HCT116 (cell line): ENCODE measurements around the gene FAM199X.

Source experiments
- CTCF ChIP-seq, 3 experiments: fragments of 200-600 bp in 1 of 3; sonication (generic) in 1 of 3; IDR thresholded peaks in 2 of 3; conservative IDR thresholded peaks in 1 of 3; 2 replicates each; pipeline ENCODE4 v1.5.1; 2012 to 2017; ENCODE audit warnings: low read depth in 2 of 3, low read length in 2 of 3, antibody characterized with exemption in 1 of 3, borderline replicate concordance in 1 of 3, control low read depth in 1 of 3, mild to moderate bottlenecking in 1 of 3, mixed read lengths in 1 of 3, mixed run types in 1 of 3, moderate library complexity in 1 of 3; ENCODE audit not compliant: insufficient read depth in 1 of 3
- EZH2phosphoT487 ChIP-seq: fragments of 200-600 bp; IDR thresholded peaks from 2 replicates; pipeline ENCODE4 v1.6.1; 2018; ENCODE audit warnings: antibody characterized with exemption, borderline replicate concordance
- POLR2A ChIP-seq: IDR thresholded peaks from 2 replicates; pipeline ENCODE4 v1.7.0; 2011; ENCODE audit warnings: borderline replicate concordance; ENCODE audit not compliant: insufficient read depth, insufficient read length; ENCODE audit errors: extremely low read depth
- POLR2AphosphoS5 ChIP-seq: IDR thresholded peaks from 2 replicates; pipeline ENCODE4 v1.6.1; 2011; ENCODE audit warnings: mild to moderate bottlenecking, low read depth, low read length, moderate library complexity
- SIN3A ChIP-seq: IDR thresholded peaks from 2 replicates; pipeline ENCODE4 v1.6.1; 2012; ENCODE audit warnings: low read depth
- SP1 ChIP-seq: IDR thresholded peaks from 2 replicates; pipeline ENCODE4 v1.6.1; 2012; ENCODE audit warnings: low read depth
- TF ChIP-seq, protein P1 (sequence below): IDR thresholded peaks from 2 replicates; pipeline ENCODE4 v1.6.1; 2012

DNA sequence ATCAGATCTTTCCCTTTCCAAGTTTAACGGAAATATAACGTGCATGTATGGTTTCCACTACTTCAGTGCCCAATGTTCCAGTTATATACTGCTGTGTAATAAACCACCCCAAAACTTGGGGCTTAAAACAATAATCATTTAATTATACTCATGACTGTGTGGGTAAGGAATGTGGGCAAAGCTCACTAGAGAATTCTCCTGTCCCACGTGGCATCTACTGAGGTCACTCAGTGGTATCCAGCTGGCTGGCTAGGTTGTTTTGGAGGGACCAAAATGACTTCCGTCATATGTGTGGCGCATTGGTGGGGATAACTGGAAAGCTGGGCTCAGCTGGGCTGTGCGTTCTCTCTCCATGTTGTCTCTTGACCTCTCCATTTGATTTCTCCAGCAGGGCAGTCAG, 35.4 kb upstream of the FAM199X start:
- TF ChIP-seq POLR2AphosphoS5, result no peak
- no peak for TF ChIP-seq CTCF (IDR thresholded peaks at IDR 0.05 in 2 of 3, conservative IDR thresholded peaks at IDR 0.05 in 1 of 3; ENCODE audit: borderline replicate concordance in 1 of 3, insufficient read depth in 1 of 3, low read depth in 2 of 3, low read length in 2 of 3)
- no peak for TF ChIP-seq SIN3A
- TF ChIP-seq POLR2A, result no peak
- no peak for TF ChIP-seq SP1
- TF ChIP-seq, protein P1, sequence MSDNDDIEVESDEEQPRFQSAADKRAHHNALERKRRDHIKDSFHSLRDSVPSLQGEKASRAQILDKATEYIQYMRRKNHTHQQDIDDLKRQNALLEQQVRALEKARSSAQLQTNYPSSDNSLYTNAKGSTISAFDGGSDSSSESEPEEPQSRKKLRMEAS, result no peak
- no peak for TF ChIP-seq EZH2phosphoT487
